ENCODE measurements around the gene ARHGEF10L.

ARHGEF10L gene

GRCh38 chr1:17569200-17570139, 30.0 kb downstream of the ARHGEF10L start:
- no peak for DNase-seq

- no peak for DNase-seq
Observed at GRCh38 chr1:17570228-17570627, 30.7 kb downstream of the ARHGEF10L start.

- no peak for DNase-seq
Observed at GRCh38 chr1:17572264-17572985, 32.9 kb downstream of the ARHGEF10L start.

- no peak for DNase-seq
Observed at GRCh38 chr1:17573518-17574041, 34.1 kb downstream of the ARHGEF10L start.

- no peak for DNase-seq
Observed at GRCh38 chr1:17574516-17574915, 35.0 kb downstream of the ARHGEF10L start.

GRCh38 chr1:17575797-17576518, 36.5 kb downstream of the ARHGEF10L start:
- DNase-seq: no peak

GRCh38 chr1:17576519-17576853, 37.0 kb downstream of the ARHGEF10L start:
- DNase-seq: no peak

GRCh38 chr1:17577907-17578297, 38.4 kb downstream of the ARHGEF10L start:
- no peak for DNase-seq

- no peak for DNase-seq
Observed at GRCh38 chr1:17579951-17580939, 40.7 kb downstream of the ARHGEF10L start.

GRCh38 chr1:17581389-17582123, 42.1 kb downstream of the ARHGEF10L start:
- DNase-seq: no peak

- DNase-seq: no peak
Observed at GRCh38 chr1:17582124-17582774, 42.8 kb downstream of the ARHGEF10L start.

- no peak for DNase-seq
Observed at GRCh38 chr1:17584539-17584938, 45.0 kb downstream of the ARHGEF10L start.

- DNase-seq: peak; percentile 68
Observed at GRCh38 chr1:17585266-17585987, 45.9 kb downstream of the ARHGEF10L start.

GRCh38 chr1:17586172-17586964, 46.9 kb downstream of the ARHGEF10L start:
- no peak for DNase-seq

GRCh38 chr1:17587693-17588047, 48.2 kb downstream of the ARHGEF10L start:
- no peak for DNase-seq

- no peak for DNase-seq
Observed at GRCh38 chr1:17588048-17588871, 48.8 kb downstream of the ARHGEF10L start.

GRCh38 chr1:17591814-17592430, 52.4 kb downstream of the ARHGEF10L start:
- DNase-seq: no peak

- DNase-seq: no peak
Observed at GRCh38 chr1:17594026-17594425, 54.5 kb downstream of the ARHGEF10L start.

All from NCI-H524 treated with DMSO at 0.1 percent for 48 hours (cell line).